Measurements from ENCODE around the gene COPS8.

The COPS8 gene

DNA sequence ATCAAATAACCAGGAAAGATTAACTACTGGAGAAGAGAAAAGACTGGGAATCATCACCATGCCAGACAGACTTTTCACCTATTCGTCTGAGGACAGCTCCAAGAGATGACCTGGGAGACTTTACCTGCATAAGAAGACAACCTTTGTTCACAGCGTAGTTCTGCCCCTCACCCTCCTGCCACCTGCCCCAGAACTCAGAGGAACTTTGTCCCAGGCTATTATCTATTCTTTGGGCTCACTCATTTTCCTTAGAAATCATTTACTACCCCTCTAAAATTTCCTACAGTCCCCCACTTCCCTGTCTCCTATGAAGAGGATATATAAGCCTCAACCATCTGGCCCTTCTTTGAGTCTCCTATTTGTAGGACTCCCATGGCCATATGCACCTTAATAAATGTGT lies 19.3 kb upstream of the COPS8 start:
- no peak for DNase-seq

DNA sequence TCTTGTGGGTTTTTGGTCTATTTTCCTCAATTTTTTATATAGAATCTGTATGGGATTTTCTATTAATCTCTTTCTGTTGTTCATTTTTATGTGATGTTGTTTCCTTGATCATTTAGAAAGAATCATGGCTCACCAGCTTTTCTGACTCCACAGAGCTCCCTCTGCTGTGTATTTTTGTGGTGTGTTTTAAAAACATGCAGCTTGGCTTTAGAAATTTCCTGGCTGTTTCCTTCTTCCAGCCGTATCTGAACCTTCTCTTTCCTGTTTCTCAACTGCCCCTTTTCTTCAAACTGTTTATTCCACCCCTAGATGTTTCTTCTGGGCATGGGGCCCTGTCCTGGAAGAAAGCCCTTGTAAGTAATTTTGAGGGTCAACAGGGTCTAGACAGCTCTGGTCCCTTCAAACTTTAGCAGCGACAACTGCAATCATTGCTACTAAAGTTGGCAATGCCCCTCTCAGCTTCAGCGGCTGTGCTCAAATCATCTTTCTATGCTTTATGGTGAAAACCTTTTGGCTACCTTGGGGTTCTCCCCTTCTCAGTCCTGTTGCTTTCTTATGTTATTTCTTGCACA lies 17.6 kb upstream of the COPS8 start:
- DNase-seq, result no peak

DNA sequence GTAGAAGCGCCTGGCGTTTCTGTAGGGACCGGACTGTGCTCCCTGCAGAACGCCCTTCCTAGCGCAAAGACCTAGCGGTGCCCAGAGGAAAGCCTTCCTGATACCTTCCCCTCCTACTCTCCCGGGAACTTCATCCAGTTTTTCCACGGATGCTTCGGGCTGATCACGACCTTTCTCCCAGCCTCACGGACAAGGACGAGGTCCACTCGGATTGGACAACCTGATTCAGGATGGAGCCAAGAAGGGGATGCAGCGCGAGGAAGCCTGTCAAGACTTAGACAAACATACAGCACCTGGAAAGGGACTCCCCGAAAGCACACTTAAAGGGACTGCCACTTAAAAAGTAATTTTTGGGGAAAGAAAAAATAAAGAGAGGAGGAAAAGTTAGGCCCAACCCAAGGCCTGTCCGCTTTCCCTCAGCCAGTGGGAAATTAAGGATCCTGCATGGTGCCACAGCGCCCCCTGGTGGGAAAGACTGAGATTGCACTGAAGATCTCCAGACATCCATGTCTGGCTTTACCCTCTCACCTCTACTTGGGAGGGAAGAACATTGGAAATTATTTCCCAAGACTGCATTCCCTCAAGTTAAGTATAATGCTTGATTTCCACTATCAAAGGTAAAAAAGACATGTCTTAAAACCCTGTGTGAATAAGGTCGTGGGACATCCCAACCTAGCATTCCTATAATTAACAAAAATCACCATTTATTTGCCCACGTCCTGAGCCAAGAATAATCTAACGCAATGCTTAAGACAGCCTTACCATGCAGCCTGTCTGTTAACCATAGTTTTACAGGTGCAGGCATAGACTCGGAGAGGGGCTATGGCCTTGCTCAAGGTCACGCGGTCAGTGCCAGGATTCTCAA lies 13.4 kb upstream of the COPS8 start:
- DNase-seq, result peak; percentile 75

DNA sequence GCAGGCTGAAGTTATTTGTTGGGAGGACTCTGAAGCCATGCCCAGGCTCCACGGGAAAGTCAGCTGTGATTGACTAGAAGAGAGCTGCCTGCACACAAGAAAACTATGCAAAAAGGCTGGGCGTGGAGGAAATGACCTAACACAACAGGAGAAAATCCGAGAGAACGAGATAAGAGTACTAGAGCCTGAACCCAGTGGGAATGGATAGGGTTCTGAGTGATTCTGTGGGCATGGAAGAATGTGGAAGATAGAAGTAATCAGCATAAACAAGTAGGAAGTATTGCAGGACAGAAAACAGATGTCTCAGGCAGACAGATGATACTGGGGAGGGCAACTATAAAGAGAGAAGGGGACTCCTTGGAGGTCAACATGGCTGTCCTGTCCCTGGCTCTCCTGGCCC lies 12.1 kb upstream of the COPS8 start:
- no peak for DNase-seq

DNA sequence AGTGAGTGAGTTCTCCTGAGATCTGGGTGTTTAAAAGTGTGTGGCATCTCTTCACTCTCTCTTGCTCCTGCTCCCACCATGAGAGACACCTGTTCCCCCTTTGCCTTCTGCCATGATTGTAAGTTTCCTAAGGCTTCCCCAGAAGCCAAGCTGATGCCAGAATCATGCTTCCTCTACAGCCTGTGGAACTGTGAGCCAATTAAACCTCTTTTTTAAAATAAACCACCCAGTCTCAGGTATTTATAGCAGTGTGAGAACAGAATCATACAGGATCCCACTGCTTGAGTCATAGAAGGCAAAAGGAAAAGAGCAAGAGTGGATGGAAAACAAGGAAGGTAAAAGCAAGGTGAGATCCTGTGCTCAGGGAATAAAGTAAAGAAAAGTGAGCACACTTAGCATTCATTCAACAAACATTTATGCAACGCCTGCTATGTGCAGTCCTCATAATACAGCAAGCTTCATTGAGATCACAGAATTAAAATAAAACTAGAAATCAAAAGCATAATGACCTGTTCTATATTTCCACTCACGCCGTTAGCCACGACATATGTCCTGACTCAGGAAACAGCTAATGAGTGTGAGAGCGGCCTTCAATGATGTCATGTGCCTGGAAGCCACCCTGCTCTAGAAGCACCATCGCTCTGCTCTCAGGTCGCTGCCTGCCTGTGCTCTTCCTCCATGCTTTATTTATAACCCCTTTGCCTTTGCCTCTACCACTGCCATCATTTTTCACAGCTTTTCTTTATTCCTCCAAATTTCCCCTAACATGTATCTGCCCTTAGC lies 11.3 kb upstream of the COPS8 start:
- no peak for DNase-seq

DNA sequence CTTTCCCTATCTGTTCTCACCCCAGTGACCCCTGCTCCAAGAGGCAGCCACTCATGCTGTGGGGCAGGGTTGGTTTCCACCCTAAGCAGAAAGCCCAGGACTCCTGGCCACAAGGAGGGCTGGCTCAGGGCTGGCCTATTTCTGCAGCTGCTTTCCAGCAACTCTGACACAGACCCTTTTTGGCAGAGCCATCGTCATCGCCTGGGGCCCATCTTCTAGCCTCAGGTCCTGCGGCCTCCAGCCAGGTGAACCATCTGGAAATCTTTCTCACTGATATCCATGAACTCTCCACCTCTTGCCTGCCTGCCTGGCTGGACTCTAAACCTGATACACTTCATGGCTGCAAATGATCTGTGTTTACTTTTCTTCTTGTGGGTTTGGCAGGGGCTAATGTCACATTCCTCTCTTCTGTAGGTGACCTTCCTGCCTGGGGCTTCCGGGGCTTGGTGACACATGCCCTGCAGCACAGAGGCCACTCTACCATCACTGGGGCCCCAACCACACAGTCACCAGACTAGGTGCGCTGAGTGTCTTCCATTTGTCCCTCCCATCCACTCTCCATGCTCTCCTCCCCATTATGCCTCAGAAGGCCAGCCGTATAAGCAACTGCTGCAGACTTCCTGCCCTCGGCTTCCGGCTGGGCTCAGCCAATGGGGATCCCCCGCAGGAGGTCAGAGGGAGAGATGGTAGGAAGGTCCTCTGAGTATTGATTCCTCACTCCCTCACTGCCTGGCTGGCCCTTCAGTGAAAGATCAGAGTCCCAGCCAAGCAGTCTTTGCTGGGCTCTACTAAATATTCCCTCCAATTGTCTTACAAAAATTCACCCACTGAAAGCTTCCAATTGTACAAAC lies 9.7 kb upstream of the COPS8 start:
- no peak for DNase-seq

DNA sequence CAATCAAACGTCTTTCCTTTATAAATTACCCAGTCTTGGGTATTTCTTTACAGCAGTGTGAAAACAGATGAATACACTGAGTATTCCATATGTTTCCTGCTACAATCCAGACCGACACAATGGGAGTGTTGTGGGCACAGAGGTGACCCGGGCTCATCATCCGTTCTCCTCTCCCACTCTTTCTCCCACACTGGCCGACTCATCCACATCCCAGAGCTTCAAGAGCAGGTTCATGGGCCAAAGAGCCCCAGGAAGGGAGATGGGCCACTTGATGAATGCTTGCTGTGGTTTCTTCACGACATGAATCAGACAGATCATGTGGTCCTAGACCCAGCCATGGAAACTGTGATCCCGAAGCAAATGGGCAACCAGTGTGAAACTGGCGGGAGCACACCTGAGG lies 4.1 kb upstream of the COPS8 start:
- no peak for DNase-seq

DNA sequence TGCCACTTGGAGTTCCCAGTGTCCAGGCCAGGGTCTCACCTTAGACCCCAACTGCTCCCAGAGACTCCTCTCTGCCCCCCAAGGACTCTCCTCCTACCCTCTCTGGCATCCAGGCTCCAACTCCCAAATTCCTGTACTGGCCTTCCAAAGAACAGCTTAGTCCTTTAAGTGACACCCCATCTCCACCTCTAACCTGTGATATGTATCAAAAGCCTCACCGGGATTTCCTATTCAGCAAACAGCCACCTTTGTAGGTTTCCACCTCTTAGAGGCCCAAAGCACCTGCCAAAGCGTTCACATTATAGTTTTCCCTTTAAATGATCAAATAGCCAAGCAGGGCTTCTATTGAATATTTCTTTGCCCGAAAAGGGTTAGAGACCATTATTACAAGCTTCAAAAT lies 2.7 kb upstream of the COPS8 start:
- DNase-seq, result no peak

DNA sequence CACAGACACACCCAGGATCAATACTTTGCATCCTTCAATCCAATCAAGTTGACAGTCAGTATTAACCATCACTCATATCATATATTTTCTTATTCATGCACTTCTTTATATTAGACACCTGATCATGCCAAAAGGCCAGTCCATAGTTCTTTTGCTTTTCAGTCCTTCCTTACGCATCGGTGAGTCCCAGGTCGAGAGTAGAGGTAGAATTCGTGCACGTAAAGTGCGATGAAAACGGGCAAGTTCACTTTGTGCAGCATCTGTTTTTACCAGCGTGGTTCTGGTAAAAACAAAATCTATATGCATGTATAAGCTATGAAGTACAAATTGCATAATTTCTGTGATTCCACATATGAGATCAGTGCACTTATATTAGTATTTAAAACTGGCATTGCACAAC lies 1.2 kb upstream of the COPS8 start:
- DNase-seq, result no peak

DNA sequence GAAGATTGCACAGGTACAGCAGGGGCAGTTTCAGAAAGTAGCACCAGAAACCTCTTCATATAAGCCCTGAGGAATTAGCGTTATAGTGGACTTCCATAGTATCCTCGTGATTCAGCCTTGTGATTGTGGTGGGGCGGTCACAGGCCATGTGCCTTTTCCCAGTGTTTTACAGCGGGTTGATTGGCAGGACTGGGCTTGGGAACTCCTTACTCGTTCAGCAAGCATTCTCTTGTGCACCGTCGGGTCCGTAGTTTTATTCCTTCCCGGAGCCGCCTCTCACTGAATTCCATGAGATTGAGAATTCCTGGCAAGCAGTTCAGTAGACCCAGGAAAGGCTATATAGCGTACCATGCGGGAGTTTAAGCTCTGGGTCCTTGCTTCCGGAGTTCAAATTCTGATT lies 5.2 kb downstream of the COPS8 start:
- DNase-seq, result no peak

DNA sequence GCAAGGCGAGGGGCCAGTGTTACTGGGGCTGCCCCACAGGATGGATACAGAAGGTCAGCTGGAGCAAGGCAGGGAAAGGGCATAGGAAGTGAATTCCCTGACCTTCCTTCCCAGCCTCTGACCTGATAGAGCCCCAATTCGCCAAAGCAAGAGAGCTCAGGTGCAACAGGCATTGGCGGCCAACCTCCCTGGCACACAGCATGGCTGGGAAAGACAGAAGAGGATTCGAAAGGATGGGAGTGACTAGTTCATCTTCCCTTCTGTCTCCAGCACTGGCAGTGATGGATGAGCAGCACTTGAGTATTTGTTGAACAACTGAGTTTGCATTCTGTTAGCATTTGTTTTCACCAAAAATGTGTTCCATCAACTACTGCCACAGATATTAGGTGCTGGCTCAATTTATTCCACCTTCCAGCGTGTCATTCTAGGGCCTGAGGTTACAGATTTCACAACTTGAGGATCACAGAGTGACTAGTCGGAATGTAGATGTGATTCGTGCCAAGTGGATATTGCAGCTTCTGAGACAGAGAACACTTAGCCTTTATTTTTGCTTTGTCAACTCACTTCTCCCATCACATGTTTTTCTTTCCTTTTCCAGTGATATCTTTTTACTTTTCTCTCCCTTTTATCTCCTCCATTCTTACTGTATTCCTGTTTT lies 6.2 kb downstream of the COPS8 start:
- DNase-seq, result no peak

DNA sequence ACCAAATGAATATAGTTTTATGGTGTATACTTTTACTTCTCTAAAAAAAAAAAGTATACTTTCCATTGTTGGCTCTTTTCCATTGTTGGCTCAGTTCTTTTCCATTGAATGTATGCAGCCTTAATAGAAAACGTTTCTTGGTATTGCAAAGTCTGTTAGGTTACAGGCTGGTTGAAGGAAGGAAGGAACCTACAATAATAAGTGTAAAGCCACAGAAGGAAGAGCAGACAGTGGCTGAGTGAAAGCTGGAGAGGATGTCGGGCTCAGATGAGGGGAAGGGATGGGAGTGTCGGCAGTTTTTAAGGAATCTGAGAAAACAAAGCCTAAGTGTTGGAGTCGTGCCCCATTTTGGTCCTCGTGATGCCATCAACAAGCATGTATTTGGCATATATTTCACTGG lies 6.8 kb downstream of the COPS8 start:
- DNase-seq, result no peak

DNA sequence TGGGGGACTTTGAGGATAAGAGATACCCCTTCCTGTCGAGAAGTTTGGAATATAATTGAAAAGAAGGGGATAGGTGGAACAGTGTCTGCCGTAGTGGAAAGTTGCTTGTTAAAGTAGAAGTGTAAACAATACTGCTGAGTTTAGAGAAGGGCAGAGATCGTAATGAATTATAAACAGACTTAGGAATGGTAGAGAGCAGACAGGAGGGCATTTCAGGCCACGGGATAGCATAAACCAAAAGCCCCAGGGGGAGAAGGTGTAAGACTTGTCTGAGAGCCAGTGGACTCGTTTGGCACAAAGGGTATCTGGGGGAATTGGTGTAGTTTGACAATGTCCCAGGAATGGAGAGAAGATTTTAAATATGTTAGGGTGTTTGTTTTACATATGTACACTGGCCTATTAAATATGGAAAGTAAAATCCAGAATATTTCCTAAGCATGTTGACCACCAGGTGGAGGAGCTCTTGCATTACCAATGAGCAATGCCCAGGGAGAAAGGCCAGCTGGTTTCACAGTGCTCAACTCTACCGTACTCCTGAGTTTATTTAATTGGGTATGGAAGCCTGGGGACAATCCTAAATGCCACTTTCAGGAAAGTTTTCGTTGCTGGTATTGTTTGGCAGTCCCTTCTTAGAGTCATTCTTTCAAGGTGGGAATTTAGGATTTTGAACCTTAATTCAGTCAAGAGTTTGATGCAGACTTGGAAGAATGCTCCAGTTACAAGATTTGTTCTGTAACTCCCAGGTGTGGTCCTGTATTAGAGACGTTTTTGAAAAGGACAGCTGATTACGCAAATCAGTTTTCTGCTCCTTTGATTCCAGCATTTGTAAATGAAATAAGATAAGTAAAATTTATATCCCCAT lies 7.5 kb downstream of the COPS8 start:
- no peak for DNase-seq

DNA sequence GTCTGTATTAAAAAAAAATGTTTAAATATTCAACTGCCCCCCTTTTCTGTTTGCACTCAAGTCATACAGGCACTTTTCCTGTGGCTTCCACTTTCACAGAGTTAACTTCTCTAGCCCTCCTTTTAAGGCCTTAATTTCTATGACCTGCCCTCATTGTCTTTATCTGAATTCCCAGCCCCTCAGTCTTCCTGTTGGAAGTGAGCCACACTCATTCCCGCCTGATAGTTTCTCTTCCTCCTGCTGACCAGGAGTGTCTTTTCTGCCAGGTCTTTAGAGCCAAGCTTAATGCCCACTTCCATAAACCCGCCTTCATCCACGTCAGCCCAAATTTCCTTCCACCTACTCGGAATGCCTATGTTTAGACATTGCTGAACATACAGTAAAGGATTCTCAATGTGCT lies 10.5 kb downstream of the COPS8 start:
- no peak for DNase-seq

DNA sequence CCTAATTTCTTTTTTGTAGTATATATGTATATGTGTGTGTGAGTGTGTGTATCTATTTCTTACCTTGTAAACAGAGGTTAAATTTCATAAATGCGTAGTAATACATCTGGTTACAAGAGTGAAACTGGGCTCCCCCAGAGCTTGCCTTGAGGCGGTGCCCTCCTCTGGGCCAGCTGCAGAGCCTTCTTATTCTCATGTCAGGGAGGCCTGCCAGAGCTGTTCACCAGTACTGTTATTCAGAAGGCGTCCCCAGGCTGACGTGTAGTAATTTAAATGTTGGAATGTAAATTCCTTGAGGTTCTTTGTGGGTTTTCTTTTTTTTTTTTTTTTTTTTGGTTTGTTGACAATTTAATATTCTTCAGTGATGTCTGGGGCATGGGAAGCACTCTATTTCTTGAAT lies 11.2 kb downstream of the COPS8 start:
- DNase-seq, result no peak

DNA sequence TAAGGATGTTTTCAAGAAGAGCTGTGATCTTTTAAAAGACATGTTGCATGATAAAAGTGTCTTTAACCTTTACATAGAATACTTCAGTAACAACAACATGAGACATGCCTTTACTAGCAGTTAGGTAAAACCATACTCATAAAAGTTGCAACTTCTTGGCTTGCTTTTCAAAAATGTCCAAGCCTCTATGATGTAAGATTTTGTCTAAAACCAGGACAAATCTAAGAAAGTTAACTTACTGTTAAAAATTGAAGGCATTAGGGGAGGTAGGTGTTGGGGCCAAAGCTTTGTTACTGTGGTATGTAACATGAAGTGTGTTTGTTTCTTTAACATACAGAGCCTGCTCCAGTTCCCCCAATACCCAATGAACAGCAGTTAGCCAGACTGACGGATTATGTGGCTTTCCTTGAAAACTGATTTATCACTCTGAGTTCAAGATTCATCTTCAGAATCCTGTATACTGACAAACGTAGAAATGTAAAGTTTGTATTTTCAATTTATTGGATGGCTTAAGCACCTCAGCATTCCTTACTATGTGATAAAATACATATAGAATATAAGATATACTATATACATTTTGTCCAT lies 11.7 kb downstream of the COPS8 start:
- no peak for DNase-seq

DNA sequence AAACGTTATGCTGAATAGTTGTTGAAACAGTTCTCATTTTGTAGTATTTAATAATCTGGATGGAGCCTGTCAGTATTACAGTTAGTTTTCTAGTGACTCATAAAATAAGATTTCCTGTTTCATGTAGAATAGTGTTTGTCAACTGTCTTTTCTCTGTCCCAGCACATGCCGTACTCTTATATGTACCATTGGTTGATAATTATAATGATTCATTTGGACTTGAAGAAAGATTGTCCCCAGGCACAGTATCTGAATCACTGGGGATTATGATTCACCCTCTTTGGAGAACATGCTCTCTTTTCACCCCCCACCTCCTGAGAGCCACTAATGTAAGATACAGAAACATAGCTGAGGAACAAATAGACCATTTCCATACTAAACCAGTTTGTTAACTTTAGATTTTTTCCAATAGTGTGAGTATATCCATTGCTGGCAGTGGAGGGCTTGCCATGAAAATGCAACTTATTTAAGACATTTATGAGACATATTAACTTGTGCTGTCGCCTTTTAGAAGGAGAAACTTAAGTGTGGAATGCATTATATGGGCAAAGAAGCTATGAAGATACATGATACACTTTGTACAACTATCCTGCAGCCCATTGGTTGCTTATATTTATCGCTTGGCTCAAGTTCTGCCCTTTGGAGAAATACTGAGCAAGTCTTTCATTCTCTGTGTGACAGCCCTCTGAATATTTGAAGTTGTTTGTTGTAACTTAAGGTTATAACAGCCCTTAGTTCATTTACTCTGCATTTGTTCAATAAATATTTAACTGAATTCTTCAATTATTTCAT lies 12.4 kb downstream of the COPS8 start:
- no peak for DNase-seq

DNA sequence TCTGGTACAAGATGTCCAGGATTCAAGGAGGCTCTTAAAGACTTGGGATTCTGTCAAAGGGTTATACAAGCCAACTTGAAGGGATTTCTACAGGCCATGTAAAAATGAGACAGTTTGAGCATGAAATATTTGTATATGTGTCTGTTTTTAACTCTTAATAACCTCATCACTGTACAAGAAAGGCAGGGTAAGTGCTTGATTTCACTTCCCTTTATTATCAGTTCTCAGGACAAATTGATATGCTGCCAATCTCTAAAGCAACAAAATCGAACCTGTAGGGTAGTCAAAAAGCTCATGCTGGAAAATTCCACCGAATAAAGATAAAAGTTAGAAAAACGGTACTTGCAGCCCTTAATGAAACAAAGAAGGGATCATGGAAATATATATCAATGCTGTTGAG lies 14.1 kb downstream of the COPS8 start:
- no peak for DNase-seq

DNA sequence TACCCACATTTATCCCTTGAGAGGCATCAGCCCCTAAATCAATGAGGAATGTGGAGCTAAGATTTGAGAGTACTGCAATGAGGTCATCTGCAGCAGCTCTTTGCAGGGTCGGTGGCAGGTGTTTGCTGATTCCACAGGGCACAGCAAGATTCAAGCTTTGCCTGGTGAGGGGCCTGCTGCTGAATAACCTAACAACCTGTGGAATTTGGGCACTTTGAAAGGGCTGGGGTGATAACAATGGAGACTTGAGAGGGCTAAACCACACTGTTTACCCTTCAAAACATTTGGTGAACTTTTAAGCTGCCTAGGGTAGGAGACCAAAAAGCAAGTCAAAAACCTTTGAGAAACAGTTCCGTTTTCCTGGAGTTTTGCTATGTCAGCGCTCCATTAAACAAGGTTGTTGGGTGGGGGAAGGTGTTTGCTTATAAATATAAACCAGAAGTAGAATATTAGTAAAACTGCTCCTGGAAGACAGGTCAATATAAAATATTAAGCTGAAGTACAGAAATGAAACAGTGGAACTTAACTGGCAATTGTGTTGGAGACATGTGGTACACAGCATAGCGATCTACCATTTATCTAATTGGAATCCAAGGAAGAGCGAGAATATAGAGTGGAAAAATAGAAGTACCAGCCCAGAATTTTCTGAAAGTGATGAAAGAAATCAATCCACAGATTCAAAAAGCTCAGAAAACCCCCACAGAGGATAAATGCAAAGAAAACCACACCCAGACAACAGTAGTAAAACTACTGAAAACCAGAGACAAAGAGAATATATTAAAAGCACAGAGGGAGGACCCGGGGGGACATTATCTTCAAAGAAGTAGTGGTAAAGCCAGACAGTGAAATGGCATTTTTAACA lies 15.7 kb downstream of the COPS8 start:
- no peak for DNase-seq
